Measurements from ENCODE around the gene CCDC24.

- TF ChIP-seq, protein P1, sequence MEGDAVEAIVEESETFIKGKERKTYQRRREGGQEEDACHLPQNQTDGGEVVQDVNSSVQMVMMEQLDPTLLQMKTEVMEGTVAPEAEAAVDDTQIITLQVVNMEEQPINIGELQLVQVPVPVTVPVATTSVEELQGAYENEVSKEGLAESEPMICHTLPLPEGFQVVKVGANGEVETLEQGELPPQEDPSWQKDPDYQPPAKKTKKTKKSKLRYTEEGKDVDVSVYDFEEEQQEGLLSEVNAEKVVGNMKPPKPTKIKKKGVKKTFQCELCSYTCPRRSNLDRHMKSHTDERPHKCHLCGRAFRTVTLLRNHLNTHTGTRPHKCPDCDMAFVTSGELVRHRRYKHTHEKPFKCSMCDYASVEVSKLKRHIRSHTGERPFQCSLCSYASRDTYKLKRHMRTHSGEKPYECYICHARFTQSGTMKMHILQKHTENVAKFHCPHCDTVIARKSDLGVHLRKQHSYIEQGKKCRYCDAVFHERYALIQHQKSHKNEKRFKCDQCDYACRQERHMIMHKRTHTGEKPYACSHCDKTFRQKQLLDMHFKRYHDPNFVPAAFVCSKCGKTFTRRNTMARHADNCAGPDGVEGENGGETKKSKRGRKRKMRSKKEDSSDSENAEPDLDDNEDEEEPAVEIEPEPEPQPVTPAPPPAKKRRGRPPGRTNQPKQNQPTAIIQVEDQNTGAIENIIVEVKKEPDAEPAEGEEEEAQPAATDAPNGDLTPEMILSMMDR (IDR thresholded peaks at IDR 0.05), result no peak
- TF ChIP-seq POLR2A (IDR thresholded peaks at IDR 0.05), result no peak
Measured at GRCh38 chr1:43963890-43964289, 27.5 kb upstream of the CCDC24 start.
